HEK293T (cell line): ENCODE results near the gene ATP1A3.

Experiments used
- BHLHE40 ChIP-seq: fragments of 450-650 bp; IDR thresholded peaks from 2 replicates; pipeline ENCODE4 v1.6.1; 2016; ENCODE audit warnings: mild to moderate bottlenecking, moderate library complexity, borderline replicate concordance
- CTBP1 ChIP-seq: fragments of 450-650 bp; IDR thresholded peaks from 2 replicates; pipeline ENCODE4 v1.6.1; 2016; ENCODE audit warnings: borderline replicate concordance
- ELF4 ChIP-seq: fragments of 450-650 bp; IDR thresholded peaks from 2 replicates; pipeline ENCODE4 v1.6.1; 2017; ENCODE audit warnings: antibody characterized with exemption
- FOXA1 ChIP-seq: fragments of 450-650 bp; IDR thresholded peaks from 2 replicates; pipeline ENCODE4 v1.6.1; 2016; ENCODE audit warnings: mild to moderate bottlenecking
- FOXK2 ChIP-seq: fragments of 450-650 bp; IDR thresholded peaks from 2 replicates; pipeline ENCODE4 v1.6.1; 2016; ENCODE audit warnings: mild to moderate bottlenecking
- FOXM1 ChIP-seq: fragments of 450-650 bp; IDR thresholded peaks from 2 replicates; pipeline ENCODE4 v1.6.1; 2017; ENCODE audit warnings: mild to moderate bottlenecking, borderline replicate concordance
- HDGF ChIP-seq: fragments of 450-650 bp; IDR thresholded peaks from 2 replicates; pipeline ENCODE4 v1.6.1; 2017; ENCODE audit warnings: antibody characterized with exemption, borderline replicate concordance
- L3MBTL2 ChIP-seq: fragments of 450-650 bp; conservative IDR thresholded peaks from 2 replicates; pipeline ENCODE4 v1.6.1; 2016; ENCODE audit warnings: mild to moderate bottlenecking

GRCh38 chr19:41974652-41975051, 19.4 kb downstream of the ATP1A3 start:
- TF ChIP-seq CTBP1 (no peak), BHLHE40 (no peak), ELF4 (no peak), L3MBTL2 (no peak), HDGF (no peak), FOXK2 (no peak), FOXM1 (no peak), FOXA1 (no peak)
